ACC112 (cell line): Measurements from ENCODE around the gene ADAMTS7.
A peak's percentile ranks its signal among the peaks of the same experiment; 100 is the strongest.
"Not testable (repeated sequence)": the region's sequence is repeated elsewhere in the genome, so short reads cannot be mapped to it uniquely, and the experiment has no call there.

Source experiments
- H2AFZ ChIP-seq: fragments of 200-600 bp; sonication (generic); one replicate; pipeline ENCODE4 v1.6.0; 2017; ENCODE audit warnings: antibody characterized with exemption, low read length; ENCODE audit not compliant: unreplicated experiment
- H3K27ac ChIP-seq: fragments of 200-600 bp; sonication (generic); 2 replicates; pipeline ENCODE4 v1.5.1; 2014; ENCODE audit warnings: low read depth, mild to moderate bottlenecking, antibody characterized with exemption, low read length, moderate library complexity
- H3K27me3 ChIP-seq: fragments of 200-600 bp; sonication (generic); 2 replicates; pipeline ENCODE4 v1.6.1; 2014; ENCODE audit warnings: mild to moderate bottlenecking, antibody characterized with exemption, low read length, moderate library complexity, mixed read lengths; ENCODE audit not compliant: insufficient read depth
- H3K36me3 ChIP-seq: fragments of 200-600 bp; sonication (generic); 2 replicates; pipeline ENCODE4 v1.6.1; 2016; ENCODE audit warnings: mild to moderate bottlenecking, antibody characterized with exemption, low read length, moderate library complexity, mixed read lengths; ENCODE audit not compliant: insufficient read depth
- H3K4me1 ChIP-seq: fragments of 200-600 bp; sonication (generic); one replicate; pipeline ENCODE4 v1.6.1; 2016; ENCODE audit warnings: low read length, mixed read lengths; ENCODE audit not compliant: insufficient read depth, unreplicated experiment, control insufficient read depth
- H3K4me3 ChIP-seq: fragments of 200-600 bp; sonication (generic); 2 replicates; pipeline ENCODE4 v1.5.1; 2014; ENCODE audit warnings: mild to moderate bottlenecking, low read depth, low read length
- H3K79me2 ChIP-seq: fragments of 200-600 bp; sonication (generic); one replicate; pipeline ENCODE4 v1.6.0; 2016; ENCODE audit warnings: low read length; ENCODE audit not compliant: control insufficient read depth, unreplicated experiment, insufficient read depth

The ADAMTS7 gene

DNA sequence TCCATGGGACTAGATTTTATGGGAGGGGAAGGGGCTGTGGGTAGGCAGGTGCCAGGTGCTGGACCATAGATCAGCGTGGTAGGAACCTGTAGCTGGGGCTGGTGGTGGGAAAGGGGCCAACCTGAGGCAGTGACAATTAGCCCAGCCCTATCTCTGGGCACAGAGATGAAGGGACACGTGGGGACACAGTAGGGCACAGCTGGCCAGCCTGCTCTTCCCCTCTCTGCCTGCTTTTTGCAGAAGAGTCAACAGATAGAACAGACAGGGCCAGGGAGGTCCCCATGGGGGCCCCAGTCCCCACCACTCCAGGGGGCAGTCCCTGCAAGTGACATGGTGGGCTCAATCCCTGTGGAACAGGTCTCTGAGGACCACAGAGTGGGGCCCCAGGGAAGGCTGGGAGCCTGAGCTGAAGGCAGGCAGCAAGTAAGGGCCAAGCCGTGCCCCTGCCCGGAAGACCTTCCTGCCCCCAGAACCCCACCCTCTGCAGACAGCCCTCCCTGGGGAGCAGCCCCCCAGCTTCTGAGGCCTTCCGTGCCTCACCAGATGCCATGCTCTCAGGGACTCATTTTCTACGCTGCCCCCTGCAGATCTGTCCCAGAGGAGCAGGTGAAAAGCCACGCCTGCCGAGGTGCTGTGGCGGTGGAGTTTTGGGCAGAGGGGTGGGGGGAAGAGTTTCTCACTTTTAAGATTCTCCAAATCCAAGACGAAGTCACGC lies 52.6 kb downstream of the ADAMTS7 start:
- H3K36me3 ChIP-seq, H3K27me3 ChIP-seq, H3K27ac ChIP-seq, H2AFZ ChIP-seq, H3K4me3 ChIP-seq, H3K79me2 ChIP-seq: not testable (repeated sequence)
- H3K4me1 ChIP-seq, result peaks cover 36% of the 10 kb centered on the region

DNA sequence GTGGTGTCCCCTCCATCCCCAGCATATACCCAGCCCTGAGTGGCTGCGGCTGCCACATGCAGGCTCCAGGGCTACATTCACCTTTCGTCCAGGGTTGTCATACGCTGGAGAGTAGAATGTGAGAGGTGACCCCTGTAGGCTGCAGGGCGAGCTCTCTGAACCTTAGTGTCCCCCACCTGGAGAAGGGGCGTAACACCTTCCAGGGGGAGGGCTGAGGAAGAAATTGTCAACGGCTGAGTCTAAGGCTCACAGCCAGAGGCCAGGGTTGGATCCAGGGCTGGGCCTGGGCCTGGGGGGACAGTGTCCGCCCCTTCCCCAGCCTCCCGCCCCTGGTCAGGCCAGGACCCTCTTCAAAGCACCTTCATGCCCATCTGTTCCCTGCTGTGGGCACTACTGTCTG lies 53.2 kb downstream of the ADAMTS7 start:
- H2AFZ ChIP-seq, H3K27ac ChIP-seq, H3K36me3 ChIP-seq, H3K79me2 ChIP-seq, H3K27me3 ChIP-seq, H3K4me3 ChIP-seq: not testable (repeated sequence)
- H3K4me1 ChIP-seq, result peaks cover 36% of the 10 kb centered on the region

DNA sequence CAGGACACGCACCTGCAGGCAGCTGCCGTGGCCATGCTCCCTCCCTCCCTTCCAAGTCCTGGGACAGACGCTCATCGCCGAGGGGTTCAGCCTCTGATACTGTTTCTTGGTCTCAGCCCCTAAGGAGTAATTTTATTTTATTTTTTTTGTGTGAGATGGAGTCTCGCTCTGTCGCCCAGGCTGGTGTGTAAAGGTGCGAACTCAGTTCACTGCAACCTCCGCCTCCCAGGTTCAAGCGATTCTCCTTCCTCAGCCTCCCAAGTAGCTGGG lies 53.7 kb downstream of the ADAMTS7 start:
- no peak overlapping the region for H3K4me3 ChIP-seq
- peak overlapping the region; percentile 98; the same call in 1 of the 2 replicates for H3K27ac ChIP-seq
- no peaks in the 10 kb centered on the region for H3K36me3 ChIP-seq
- no peak overlapping the region for H2AFZ ChIP-seq
- peaks cover 36% of the 10 kb centered on the region for H3K4me1 ChIP-seq
- no peaks in the 10 kb centered on the region for H3K27me3 ChIP-seq
- H3K79me2 ChIP-seq, result no peaks in the 10 kb centered on the region

DNA sequence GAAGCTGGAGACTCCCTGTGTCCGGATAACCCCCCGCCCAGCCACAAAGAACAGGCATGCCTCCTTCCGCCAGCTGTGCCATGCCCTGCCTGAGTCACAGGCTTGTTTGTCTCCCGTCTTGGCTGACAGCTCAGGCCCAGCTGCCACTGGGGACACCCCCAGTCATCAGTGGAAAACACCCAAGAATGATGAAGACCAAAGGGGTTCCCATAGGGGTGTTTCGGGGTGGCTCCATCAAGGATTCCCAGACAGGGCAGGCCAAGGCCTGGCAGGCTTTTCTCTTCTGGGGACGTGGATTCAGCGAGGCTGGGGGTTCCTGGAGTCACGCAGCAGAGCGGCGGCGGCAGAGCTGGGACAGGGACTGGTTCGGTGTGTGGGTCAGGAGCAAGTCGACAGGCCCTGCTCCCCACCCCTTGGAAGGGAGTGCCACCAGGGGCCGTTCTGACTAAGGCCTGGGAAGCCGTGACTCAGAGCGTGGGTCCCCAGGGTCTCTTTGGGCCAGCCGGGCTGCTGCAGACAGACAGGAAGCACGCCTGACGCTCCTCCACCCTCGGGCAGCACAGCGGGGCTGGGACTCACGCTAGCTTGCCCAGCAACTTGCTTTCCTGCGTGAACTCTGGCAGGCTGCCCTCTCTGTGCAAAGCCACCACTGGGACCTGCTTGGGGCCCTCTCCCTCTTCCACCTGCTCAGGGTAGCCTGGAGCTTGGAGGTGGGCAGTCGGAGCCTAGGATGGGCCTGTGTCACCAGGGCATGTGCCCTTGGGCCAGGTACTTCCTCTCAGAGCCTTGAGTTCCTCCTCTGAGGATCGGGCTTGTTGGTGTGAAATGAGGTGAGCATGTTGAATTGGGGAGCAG lies 54.3 kb downstream of the ADAMTS7 start:
- peak overlapping the region; percentile 98 for H3K27ac ChIP-seq
- not testable (repeated sequence) for H3K27me3 ChIP-seq, H2AFZ ChIP-seq, H3K36me3 ChIP-seq, H3K79me2 ChIP-seq
- H3K4me1 ChIP-seq, result peaks cover 36% of the 10 kb centered on the region
- H3K4me3 ChIP-seq, result peak overlapping the region; percentile 38; the same call in 1 of the 2 replicates

DNA sequence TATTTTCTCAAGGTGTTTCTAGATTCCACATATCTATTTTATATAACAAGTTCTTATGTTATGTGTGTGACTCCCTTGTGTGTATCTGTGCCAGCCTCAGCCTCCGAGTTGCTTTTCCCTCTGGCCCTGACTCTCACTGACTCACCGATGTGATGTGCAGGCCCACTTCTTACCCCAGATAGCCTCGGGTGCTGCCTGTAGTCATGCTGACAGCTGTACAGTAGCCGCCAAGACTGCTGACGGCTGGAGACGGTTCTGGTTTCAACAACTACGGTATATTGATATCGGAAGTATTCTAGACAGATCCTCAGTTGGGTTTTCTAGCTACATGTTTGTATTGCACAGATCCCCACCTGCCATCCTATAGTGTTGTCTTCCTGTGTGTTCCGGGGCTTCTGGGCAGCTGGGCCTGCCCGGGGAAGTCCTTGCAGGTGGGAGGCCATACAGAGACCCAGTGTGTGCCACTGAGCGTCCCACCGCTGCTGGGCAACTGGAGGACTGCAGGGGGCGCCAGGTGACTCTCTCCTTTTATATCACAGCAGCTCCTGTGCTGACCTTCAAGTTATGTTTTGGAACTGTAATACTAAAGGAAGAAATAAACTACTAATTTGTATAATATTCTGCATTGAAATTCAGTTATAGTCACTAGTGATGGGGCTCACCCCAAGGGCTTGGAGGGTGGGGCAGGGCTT lies 55.2 kb downstream of the ADAMTS7 start:
- H3K79me2 ChIP-seq, H3K4me3 ChIP-seq, H3K36me3 ChIP-seq, H3K27me3 ChIP-seq, H2AFZ ChIP-seq: not testable (repeated sequence)
- peak overlapping the region; percentile 98 for H3K27ac ChIP-seq
- peaks cover 27% of the 10 kb centered on the region for H3K4me1 ChIP-seq

DNA sequence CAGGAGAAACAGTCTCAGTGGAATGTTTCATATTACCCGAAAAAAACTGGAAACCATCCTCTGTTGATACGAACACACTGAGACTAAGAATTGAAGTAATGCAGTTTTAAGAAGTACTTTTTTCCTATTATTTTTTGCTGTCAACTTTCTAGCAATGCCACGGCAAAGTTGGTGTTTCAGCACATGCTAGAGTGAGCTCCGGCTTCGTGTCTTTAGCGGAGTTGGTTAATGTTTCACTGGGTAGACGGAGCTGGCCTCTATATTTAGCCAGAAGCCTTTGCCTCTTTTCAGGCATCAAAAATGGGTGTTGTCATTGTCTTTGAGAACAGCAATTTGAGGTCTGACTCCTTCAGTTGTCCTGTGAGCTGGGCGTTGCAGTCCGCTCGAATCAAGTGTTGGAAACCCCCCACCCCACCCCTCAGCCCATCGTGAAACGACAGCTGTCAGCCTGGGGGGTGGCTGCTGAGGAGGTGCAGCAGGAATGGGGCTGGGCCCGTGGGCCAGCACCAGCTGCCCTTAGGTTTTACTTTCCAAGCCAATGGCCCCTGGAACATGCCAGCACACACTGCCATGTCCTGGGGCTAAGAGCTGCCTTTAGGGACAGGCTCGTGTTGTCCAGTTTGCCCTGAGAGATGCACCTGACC lies 56.5 kb downstream of the ADAMTS7 start:
- H3K27ac ChIP-seq, H3K27me3 ChIP-seq, H3K79me2 ChIP-seq, H3K36me3 ChIP-seq, H2AFZ ChIP-seq, H3K4me3 ChIP-seq: not testable (repeated sequence)
- H3K4me1 ChIP-seq, result peaks cover 23% of the 10 kb centered on the region

DNA sequence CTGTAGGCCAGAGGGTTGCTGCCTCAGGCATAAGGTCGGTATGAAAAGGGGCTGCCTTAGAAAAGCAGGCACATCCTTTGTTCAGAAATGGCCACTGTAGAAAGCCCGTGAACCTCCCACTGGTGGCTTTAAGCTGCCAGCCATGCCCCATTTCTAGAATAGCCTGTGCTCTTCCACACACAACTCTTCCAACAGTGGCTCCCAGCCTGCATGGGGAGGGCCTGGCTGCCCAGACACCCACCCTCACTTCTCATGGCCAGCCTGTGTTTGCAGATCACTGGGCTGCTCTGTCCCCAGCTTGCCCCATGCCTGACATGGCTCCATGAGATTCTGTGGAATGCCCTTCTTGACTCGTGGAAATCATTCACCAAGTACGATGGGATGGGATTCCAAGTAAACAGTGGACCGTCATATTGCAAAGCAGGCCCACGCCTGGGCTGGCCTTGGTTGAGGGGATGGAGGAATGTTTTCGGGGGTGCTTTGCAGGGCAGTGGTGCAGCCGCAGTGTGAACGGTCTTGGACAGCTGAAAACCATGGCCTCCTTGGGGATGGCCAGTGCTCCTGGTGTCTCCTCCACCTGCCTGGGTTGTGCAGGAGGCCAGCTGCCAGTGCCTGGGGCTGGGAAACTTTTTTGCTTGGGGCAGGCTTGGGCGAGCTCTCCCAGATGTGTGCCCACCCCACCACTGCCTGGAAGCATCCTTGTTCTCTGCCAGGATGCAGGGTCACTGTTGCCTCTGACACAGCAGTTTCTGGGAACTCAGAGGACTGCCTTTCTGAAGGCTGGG lies 57.3 kb downstream of the ADAMTS7 start:
- H3K4me1 ChIP-seq, result peaks cover 22% of the 10 kb centered on the region
- not testable (repeated sequence) for H2AFZ ChIP-seq, H3K27ac ChIP-seq, H3K27me3 ChIP-seq, H3K79me2 ChIP-seq, H3K36me3 ChIP-seq, H3K4me3 ChIP-seq

DNA sequence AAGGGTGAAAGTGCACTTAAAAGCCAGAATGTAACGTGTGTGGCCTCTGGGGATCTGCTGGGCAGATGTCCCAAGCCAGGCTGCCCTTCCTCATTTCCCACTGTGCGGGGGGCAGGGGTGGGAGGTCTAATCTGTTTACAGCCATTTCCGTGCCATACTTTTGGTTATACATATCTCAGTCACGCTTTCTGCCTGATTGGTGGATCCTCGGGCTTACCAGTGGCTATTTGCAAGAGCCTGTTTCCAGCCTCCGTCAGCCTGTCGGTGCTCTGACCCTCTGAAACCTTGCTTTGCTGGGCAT lies 58.0 kb downstream of the ADAMTS7 start:
- not testable (repeated sequence) for H3K27me3 ChIP-seq, H3K4me3 ChIP-seq, H3K27ac ChIP-seq, H3K36me3 ChIP-seq, H3K79me2 ChIP-seq, H2AFZ ChIP-seq
- peaks cover 22% of the 10 kb centered on the region for H3K4me1 ChIP-seq

DNA sequence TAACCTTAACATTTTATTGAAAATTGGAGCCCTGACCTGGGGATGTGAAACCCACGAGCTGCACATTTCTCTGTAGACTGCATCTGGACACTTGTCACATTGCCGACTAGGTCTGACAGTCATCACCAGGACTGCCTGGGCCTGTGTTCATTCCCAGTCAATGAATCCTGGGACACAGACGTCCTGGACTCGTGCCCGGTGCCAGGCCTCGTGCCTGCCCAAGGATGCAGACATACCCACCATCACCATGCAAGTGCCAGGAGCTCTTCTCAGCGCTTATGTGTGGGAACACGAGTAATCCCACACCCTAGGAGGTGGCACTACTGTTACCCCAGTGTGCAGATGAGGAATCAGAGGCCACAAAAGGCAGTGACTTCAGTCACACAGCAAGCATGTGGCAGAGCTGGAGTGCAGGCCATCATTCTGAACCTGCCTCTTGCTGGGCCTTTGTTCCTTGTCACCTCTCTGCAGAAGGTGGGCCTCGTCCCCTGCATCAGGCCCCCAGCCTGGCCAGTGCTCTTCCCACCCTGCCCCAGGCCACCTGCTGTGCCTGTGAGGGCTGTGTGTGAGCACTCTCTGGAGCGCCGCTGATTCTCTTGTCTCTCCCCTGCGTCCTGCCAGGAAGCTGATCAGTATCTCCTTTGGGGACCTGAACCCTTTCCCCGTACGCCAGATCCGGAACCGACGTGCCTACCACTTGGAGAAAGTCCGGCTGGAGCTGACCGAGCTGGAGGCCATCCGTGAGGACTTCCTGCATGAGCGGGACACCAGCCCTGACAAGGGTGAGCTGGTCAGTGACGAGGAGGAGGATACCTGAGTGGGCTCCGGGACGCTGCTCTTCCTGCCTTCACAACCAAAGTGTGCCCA lies 58.5 kb downstream of the ADAMTS7 start:
- Histone ChIP-seq H3K27ac (no peak overlapping the region), H3K36me3 (no peaks in the 10 kb centered on the region), H3K79me2 (no peaks in the 10 kb centered on the region), H3K4me3 (no peak overlapping the region), H3K27me3 (no peaks in the 10 kb centered on the region), H2AFZ (no peak overlapping the region), H3K4me1 (peaks cover 17% of the 10 kb centered on the region)

DNA sequence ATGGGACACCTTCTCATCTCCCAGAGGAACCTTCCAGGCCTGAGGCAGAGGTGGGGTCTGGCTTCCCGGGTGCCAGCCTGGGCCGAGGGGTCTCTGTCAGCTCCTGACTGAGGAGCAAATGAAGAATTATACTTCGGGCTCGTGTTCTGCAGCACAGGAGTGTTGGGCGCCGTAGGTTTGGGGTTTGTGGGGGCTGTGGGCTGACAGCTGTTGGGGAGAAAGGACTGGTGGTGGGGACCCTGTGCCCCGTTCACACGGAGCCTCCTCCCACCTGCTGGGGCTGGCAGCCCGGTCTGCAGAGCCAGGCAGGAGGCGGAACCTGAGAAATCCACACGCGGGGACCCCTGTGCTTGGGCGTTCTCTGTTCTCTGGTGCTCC lies 59.7 kb downstream of the ADAMTS7 start:
- H3K27me3 ChIP-seq, result no peaks in the 10 kb centered on the region
- no peaks in the 10 kb centered on the region for H3K36me3 ChIP-seq
- no peak overlapping the region for H3K4me3 ChIP-seq
- H3K4me1 ChIP-seq, result peaks cover 9% of the 10 kb centered on the region
- H2AFZ ChIP-seq, result no peak overlapping the region
- H3K79me2 ChIP-seq, result no peaks in the 10 kb centered on the region
- no peak overlapping the region for H3K27ac ChIP-seq
